Stimulated activated naive CD8-positive, alpha-beta T cell treated with anti-CD3 and anti-CD28 coated beads, Interleukin-15, Interleukin-2, amounts not matched to agents 100 ng/mL and 50 ng/mL, for 24 hours (primary cell): ENCODE data around the gene STK16.
A peak's percentile ranks its signal among the peaks of the same experiment; 100 is the strongest.
"Not testable (repeated sequence)": the region's sequence is repeated elsewhere in the genome, so short reads cannot be mapped to it uniquely, and the experiment has no call there.

Experiments used
- H3K27ac Mint-ChIP-seq: one replicate; pipeline ENCODE4 v1.8.0; 2021; ENCODE audit warnings: mild to moderate bottlenecking, mixed read lengths
- H3K27me3 Mint-ChIP-seq: one replicate; pipeline ENCODE4 v1.8.0; 2021; ENCODE audit warnings: mixed read lengths
- H3K36me3 Mint-ChIP-seq: one replicate; pipeline ENCODE4 v1.8.0; 2021; ENCODE audit warnings: low read depth, mixed read lengths
- H3K4me1 Mint-ChIP-seq: one replicate; pipeline ENCODE4 v1.8.0; 2021; ENCODE audit warnings: low read depth, mixed read lengths
- H3K4me3 Mint-ChIP-seq: one replicate; pipeline ENCODE4 v1.8.0; 2021; ENCODE audit warnings: mild to moderate bottlenecking, mixed read lengths
- H3K9me3 Mint-ChIP-seq: one replicate; pipeline ENCODE4 v1.8.0; 2021; ENCODE audit warnings: mixed read lengths

STK16 gene, protein sequence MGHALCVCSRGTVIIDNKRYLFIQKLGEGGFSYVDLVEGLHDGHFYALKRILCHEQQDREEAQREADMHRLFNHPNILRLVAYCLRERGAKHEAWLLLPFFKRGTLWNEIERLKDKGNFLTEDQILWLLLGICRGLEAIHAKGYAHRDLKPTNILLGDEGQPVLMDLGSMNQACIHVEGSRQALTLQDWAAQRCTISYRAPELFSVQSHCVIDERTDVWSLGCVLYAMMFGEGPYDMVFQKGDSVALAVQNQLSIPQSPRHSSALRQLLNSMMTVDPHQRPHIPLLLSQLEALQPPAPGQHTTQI

DNA sequence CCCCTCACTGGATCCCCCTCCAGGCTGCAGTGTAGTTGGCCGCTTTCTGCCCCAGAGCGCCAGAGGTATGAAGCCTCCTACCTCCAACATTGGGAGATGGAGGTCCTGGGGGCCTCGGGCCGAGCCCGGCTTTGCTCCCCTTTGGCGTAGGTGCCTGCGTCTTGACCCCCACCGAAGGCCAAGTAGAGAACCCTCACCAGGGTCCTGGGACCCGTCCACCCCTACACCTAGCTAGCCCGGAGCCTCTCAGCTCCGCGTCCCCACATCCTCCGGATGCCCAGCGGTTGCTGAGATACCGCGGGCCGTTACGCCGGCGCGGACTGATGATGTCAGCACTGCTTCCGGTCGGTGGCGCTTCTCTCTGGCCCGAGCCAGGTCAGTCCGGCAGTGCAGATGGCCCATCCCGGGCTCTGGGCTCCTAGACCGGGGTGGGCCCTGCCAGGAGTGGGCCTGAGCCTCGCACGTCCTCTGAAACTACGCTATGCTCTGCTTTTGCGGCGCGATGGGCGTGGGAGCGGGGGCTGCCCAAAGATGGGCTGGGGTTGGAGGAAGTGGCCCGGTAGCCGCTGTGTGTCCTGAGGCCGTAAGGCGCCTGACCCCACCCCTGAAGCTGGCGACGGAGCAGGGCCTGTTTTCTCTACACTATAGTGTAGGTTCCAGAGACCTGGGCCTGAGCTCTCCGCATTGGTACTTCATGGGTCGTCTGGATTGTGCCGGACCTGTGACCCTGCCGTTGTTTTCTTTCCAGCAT lies at the start of gene STK16, which contains the start of gene GLB1L:
Gene STK16, plus strand, starts transcription at position 332 of the 751 bp plus-strand sequence. CDS start 521 bp downstream, outside the sequence.
Gene GLB1L, minus strand, starts transcription at position 297 of the 751 bp plus-strand sequence. CDS start 1,871 bp downstream, outside the sequence.
- H3K27ac Mint-ChIP-seq = peak within 1 kb of the TSS; percentile 96
- H3K9me3 Mint-ChIP-seq = no peaks in the 10 kb centered on the region
- H3K27me3 Mint-ChIP-seq = no peaks in the 10 kb centered on the region
- peaks cover 61% of the 10 kb centered on the region for H3K4me1 Mint-ChIP-seq
- H3K36me3 Mint-ChIP-seq = peaks cover 29% of the 10 kb centered on the region
- H3K4me3 Mint-ChIP-seq = peak within 1 kb of the TSS; percentile 92

DNA sequence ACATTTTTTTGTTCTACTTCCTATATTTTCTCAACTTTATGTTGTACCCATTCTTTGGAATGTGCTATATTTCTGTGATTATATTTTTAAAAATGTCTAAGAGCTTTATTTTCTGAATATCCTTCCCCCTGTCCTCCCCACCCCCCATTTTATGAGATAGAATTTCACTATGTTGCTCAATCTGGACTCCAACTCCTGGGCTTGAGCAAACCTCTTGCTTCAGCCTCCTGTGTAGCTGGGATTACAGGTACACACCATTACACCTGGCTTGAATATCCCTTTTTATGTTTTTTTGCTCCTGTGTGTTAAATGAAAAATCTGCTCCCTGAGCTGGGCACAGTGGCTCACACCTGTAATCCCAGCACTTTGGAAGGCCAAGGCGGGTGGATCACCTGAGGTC lies 47.9 kb upstream of the STK16 start:
- no peak overlapping the region for H3K4me3 Mint-ChIP-seq
- no peak overlapping the region for H3K27ac Mint-ChIP-seq
- H3K9me3 Mint-ChIP-seq = no peaks in the 10 kb centered on the region

DNA sequence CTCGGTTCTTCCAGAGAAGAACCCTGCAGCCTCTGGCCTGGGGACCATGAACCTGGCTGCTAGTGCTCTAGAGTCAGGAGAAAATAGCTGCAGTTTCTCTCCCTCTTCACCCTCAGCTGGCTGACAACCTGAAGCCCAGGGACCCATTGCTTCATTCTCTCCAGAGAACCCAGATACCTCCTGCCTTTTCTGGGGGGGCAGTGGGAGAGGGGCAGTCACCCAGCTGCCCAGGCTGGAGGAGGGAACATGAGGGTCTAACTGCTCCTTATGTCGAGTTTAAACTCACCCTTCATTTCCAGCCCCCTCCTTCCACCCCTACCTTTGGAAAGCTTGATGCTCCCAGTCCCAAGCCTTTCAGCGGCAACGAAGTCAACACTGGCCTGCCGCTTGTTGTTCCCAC lies 46.3 kb upstream of the STK16 start:
- Mint-ChIP-seq H3K4me1 (peaks cover 17% of the 10 kb centered on the region), H3K27me3 (peaks cover 4% of the 10 kb centered on the region), H3K4me3 (peak overlapping the region; percentile 67), H3K27ac (peak overlapping the region; percentile 71), H3K9me3 (no peaks in the 10 kb centered on the region), H3K36me3 (peaks cover 4% of the 10 kb centered on the region)

More for the DNA sequence above, 47.9 kb upstream of the STK16 start:
- Mint-ChIP-seq H3K27me3 (peaks cover 4% of the 10 kb centered on the region), H3K4me1 (peaks cover 17% of the 10 kb centered on the region), H3K36me3 (peaks cover 4% of the 10 kb centered on the region)

DNA sequence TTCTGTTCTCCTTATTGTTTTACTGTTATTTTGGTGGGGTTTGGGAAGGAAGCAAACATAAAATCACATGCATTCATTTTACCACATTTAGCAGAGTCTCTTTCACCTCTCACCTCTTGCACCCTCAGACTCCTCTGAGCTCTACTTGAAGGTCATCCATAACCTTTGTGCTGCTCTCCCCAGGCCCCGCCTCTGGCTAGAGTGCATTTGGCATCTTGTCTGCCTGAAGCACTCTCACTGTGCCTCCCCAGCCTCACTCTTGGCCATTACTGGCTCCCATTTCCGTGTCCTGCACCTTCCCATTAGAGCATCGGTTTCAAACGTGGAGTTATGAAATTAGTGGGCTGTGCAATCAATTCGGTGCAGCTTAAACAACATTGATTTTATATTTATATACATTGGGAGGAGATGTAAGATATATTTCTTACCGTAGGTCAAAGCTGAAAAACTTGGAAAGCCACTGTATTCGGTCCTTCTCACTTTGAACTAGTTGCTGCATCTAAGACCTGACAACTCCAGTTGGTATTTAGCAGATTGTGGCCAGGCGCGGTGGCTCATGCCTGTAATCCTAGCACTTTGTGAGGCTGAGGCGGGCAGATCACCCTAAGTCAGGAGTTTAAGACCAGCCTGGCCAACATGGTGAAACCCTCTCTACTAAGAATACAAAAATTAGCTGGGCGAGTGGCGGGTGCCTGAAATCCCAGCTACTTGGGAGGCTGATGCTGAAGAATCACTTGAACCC lies 45.6 kb upstream of the STK16 start:
- H3K27ac Mint-ChIP-seq = peak overlapping the region; percentile 71
- H3K9me3 Mint-ChIP-seq = no peaks in the 10 kb centered on the region
- H3K27me3 Mint-ChIP-seq = peaks cover 4% of the 10 kb centered on the region
- H3K36me3 Mint-ChIP-seq = peaks cover 4% of the 10 kb centered on the region
- peak overlapping the region; percentile 67 for H3K4me3 Mint-ChIP-seq
- peaks cover 17% of the 10 kb centered on the region for H3K4me1 Mint-ChIP-seq

DNA sequence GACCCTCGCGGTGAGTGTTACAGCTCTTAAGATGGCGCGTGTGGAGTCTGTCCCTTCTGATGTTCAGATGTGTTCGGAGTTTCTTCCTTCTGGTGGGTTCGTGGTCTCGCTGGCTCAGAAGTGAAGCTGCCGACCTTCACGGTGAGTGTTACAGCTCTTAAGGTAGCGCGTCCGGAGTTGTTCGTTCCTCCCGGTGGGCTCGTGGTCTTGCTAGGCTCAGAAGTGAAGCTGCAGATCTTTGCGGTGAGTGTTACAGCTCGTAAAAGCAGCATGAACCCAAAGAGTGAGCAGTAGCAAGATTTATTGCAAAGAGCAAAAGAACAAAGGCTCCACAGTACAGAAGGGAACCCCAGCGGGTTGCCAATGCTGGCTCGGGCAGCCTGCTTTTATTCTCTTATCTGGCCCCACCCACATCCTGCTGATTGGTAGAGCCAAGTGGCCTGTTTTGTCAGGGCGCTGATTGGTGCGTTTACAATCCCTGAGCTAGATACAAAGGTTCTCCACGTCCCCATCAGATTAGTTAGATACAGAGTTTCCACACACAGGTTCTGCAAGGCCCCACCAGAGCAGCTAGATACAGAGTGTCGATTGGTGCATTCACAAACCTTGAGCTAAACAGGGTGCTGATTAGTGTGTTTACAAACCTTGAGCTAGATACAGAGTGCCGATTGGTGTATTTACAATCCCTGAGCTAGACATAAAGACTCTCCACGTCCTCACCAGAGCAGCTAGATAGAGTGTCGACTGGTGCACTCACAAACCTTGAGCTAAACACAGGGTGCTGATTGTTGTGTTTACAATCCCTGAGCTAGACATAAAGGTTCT lies 44.6 kb upstream of the STK16 start:
- H3K36me3 Mint-ChIP-seq, H3K9me3 Mint-ChIP-seq, H3K27me3 Mint-ChIP-seq: not testable (repeated sequence)
- peak overlapping the region; percentile 94 for H3K27ac Mint-ChIP-seq
- H3K4me3 Mint-ChIP-seq = peak overlapping the region; percentile 86
- peaks cover 17% of the 10 kb centered on the region for H3K4me1 Mint-ChIP-seq

DNA sequence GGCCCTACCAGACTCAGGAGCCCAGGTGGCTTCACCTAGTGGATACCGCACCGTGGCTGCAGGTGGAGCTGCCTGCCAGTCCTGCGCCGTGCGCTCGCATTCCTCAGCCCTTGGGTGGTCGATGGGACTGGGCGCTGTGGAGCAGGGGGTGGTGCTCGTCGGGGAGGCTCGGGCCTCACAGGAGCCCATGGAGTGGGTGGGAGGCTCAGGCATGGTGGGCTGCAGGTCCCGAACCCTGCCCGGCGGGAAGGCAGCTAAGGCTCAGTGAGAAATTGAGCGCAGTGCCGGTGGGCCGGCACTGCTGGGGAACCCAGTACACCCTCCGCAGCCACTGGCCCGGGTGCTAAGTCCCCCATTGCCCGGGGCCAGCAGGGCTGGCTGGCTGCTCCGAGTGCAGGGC lies 43.9 kb upstream of the STK16 start:
- H3K9me3 Mint-ChIP-seq, H3K27me3 Mint-ChIP-seq, H3K4me3 Mint-ChIP-seq, H3K36me3 Mint-ChIP-seq: not testable (repeated sequence)
- Mint-ChIP-seq H3K27ac (peak overlapping the region; percentile 94), H3K4me1 (peaks cover 22% of the 10 kb centered on the region)

DNA sequence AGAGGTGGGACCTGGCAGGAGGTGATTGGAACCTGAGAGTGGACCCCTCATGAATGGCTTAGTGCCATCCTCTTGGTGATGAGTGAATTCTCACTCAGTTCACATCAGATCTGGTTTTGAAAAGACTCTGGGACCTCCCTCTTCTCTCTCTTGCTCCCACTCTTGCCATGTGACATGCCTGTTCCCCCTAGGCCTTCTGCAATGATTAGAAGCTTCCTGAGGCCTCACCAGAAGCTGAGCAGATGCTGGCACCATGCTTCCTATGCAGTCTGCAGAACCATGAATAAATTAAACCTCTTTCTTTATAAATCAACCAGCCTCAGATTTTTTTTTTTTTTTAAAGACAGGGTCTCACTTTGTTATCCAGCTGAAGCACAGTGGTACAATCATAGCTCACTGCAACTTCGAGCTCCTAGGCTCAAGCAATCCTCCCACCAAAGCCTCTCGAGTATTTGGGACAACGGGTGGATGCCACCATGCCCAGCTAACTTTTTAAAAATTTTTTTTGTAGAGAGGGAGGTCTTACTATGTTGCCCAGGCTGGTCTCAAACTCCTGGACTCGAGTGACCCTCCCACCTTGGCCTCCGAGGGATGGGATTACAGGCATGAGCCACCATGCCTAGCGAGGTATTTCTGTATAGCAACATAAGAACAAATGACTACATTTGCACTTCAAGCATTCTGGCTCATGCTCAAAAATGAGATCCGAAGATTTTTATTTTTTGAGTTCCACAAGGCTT lies 40.7 kb upstream of the STK16 start:
- H3K4me3 Mint-ChIP-seq = peak overlapping the region; percentile 41

DNA sequence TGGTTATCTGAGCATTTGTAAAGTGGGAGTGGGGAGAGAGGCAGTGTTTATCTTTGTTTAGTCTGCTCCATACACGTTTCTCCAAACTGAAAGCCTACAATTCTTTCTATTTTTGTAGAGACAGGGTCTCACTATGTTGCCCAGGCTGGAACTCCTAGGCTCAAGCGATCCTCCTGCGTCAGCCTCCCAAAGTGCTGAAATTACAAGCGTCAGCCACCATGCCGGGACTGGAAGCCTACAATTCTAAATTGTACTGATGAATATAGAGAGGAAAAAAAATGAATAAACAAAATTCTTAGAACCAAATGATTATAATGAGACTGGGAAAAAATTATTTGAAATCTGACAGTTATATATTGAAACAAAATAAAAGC lies 40.1 kb upstream of the STK16 start:
- Mint-ChIP-seq H3K36me3 (peaks cover 24% of the 10 kb centered on the region), H3K4me1 (peaks cover 43% of the 10 kb centered on the region), H3K27me3 (no peaks in the 10 kb centered on the region), H3K27ac (no peak overlapping the region), H3K9me3 (no peaks in the 10 kb centered on the region), H3K4me3 (peak overlapping the region; percentile 41)

More for the DNA sequence above, 40.7 kb upstream of the STK16 start:
- Mint-ChIP-seq H3K4me1 (peaks cover 40% of the 10 kb centered on the region), H3K36me3 (peaks cover 20% of the 10 kb centered on the region), H3K9me3 (no peaks in the 10 kb centered on the region), H3K27ac (no peak overlapping the region), H3K27me3 (no peaks in the 10 kb centered on the region)

DNA sequence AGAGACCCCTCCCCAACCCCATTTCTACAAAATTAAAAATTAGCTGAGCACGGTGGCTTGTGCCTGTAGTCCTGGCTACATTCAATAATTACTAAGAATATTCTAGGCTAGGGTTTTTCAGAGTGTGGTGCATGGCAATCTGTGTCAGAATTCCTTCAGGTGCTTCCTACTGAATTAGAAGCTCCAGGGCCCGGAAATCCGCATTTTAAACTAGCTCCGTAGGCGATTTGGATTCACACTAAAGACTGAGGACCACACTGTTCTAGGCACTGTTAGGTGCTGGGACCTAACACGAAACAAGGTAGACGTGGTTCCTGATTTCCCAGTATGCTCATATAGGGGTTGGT lies 39.3 kb upstream of the STK16 start:
- H3K27ac Mint-ChIP-seq = peak overlapping the region; percentile 91
- peaks cover 29% of the 10 kb centered on the region for H3K36me3 Mint-ChIP-seq
- H3K27me3 Mint-ChIP-seq = no peaks in the 10 kb centered on the region
- peaks cover 44% of the 10 kb centered on the region for H3K4me1 Mint-ChIP-seq
- H3K9me3 Mint-ChIP-seq = no peaks in the 10 kb centered on the region
- H3K4me3 Mint-ChIP-seq = peak overlapping the region; percentile 93

DNA sequence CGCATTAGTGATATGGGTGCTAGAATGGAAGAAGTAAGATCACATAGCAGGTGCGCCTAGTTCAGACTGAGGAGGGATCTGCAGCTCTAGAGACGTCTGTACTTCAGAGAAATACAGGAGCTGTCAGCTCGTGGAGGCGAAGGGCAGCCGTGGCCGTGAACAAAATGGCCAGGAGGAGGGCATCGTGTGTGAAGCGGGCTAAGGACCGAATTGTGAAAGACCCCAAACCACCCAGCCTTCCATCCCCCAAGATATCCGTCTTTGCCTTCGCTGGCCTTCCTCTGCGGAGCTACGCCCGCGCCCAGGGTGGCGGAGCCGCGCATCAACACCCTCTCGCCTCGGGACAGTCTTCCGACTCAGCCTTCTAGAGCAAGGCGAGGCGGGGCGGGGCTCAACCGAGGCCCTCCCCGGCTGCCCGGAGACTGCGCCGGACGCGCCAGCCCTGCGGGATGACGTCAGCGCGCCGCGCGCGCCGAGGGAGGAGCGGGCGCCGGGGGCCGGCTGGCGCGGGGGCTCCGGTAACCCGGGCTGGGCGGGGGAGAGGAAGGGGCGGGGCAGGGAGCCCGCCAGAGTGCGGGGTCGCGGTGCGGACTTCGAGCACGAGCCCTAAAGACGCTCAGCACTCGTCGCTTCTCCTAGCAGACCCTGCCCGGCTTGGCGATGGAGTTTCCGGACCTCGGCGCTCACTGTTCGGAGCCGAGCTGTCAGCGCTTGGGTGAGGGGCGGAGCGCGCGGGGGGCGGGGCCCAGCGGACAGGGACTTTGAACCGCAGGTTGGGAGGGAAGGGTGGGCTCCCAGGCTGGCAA lies 38.7 kb upstream of the STK16 start, which contains the start of gene ZFAND2B:
Gene ZFAND2B, plus strand, starts transcription at position 455 of the 806 bp plus-strand sequence. Its CDS starts 206 bp downstream, at position 661.
- H3K4me1 Mint-ChIP-seq = peaks cover 50% of the 10 kb centered on the region
- H3K4me3 Mint-ChIP-seq = peak within 1 kb of the TSS; percentile 93
- H3K27ac Mint-ChIP-seq = peak within 1 kb of the TSS; percentile 91
- no peaks in the 10 kb centered on the region for H3K9me3 Mint-ChIP-seq
- H3K27me3 Mint-ChIP-seq = no peaks in the 10 kb centered on the region
- peaks cover 32% of the 10 kb centered on the region for H3K36me3 Mint-ChIP-seq

DNA sequence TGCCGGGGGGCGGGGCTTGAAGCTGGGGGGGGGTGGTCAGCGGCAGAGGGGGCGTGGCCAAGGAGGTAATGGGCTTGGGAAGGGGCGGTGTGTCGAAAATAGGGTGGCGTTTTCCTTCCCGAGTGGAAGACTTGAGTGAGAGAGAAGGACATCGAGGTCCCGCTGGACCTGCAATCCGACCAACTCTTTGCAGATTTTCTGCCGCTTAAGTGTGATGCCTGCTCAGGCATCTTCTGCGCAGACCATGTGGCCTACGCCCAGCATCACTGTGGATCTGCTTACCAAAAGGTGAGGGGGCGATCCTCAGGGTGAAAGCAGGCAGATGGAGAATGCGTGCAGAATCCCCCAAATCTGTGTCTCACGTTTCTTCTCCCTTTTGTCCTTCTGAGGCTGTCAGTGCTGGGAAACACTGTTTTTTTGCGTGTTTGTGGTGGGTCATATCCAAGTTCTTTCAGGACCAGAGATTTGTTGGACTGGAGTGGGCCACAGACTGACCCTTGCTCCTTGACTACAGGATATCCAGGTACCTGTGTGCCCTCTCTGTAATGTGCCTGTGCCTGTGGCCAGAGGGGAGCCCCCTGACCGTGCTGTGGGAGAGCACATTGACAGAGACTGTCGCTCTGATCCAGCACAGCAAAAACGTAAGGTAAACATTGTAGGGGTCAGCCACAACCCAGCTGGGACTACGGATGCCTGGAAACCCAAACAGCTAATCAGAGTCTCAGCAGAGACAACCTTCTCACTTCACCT lies 38.0 kb upstream of the STK16 start:
- Mint-ChIP-seq H3K4me3 (peak overlapping the region; percentile 93), H3K27ac (peak overlapping the region; percentile 49), H3K27me3 (no peaks in the 10 kb centered on the region), H3K9me3 (no peaks in the 10 kb centered on the region), H3K4me1 (peaks cover 53% of the 10 kb centered on the region), H3K36me3 (peaks cover 36% of the 10 kb centered on the region)

DNA sequence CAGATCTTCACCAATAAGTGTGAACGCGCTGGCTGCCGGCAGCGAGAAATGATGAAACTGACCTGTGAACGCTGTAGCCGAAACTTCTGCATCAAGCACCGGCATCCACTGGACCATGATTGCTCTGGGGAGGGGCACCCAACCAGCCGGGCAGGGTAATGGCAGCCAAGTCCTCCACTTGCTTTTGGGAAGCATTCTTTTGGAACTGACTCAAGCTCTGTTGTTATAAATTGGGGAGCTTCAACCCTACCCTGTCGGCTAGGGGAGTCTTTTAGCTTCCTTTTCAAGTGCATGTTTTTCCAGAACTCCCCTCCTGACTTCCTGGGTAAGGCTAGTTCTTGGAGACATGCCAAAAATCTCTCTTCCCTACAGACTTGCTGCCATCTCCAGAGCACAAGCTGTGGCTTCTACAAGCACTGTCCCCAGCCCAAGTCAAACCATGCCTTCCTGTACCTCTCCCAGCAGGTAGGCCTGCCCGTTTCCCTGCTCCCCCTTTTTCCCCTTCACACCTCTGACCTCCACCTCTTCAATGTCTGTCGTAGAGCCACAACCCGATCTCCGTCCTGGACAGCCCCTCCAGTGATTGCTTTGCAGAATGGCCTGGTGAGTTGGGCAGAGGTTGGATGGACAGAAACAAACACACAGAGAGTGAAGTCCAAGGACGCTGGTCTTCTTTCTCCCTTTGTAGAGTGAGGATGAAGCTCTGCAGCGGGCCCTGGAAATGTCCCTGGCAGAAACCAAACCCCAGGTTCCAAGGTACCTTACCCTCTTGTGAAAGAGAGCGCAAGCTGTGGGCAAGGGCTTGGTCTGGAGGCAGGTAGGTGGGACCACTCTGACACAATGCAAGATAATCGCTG lies 37.2 kb upstream of the STK16 start:
- peak overlapping the region; percentile 93 for H3K4me3 Mint-ChIP-seq
- H3K4me1 Mint-ChIP-seq = peaks cover 54% of the 10 kb centered on the region
- no peaks in the 10 kb centered on the region for H3K9me3 Mint-ChIP-seq
- H3K27me3 Mint-ChIP-seq = no peaks in the 10 kb centered on the region
- peaks cover 38% of the 10 kb centered on the region for H3K36me3 Mint-ChIP-seq
- peak overlapping the region; percentile 49 for H3K27ac Mint-ChIP-seq
